AG04449 (cell line): ENCODE measurements around the gene PTGES.

ENCODE experiments used
- CTCF ChIA-PET: fragments of 350-600 bp; formaldehyde crosslinking; extraction: SDS; loops from one replicate; lab custom pipeline; 2021; ENCODE audit warnings: antibody characterized with exemption; lab: Yijun Ruan, JAX
- POLR2A ChIA-PET: fragments of 400-600, 350-600 bp; formaldehyde crosslinking; extraction: SDS; loops from one replicate; lab custom pipeline; 2020; ENCODE audit warnings: antibody characterized with exemption, inconsistent platforms; lab: Yijun Ruan, JAX
- DNase-seq: peaks from one replicate; pipeline ENCODE4 v3.0.0-alpha.2; 2010; ENCODE audit warnings: low read depth, low spot score
- H3K4me3 ChIP-seq: 2 replicates; pipeline ENCODE4 v1.5.1; 2011; ENCODE audit warnings: low read depth, mild to moderate bottlenecking, control low read depth, low read length
- TF ChIP-seq, protein P1 (sequence below): IDR thresholded peaks from one replicate; pipeline ENCODE4 v1.5.1; 2011; ENCODE audit warnings: mild to moderate bottlenecking, moderate library complexity, low read length, control low read depth, inconsistent platforms; ENCODE audit not compliant: insufficient read depth; ENCODE audit errors: missing control alignments

The PTGES gene

DNA sequence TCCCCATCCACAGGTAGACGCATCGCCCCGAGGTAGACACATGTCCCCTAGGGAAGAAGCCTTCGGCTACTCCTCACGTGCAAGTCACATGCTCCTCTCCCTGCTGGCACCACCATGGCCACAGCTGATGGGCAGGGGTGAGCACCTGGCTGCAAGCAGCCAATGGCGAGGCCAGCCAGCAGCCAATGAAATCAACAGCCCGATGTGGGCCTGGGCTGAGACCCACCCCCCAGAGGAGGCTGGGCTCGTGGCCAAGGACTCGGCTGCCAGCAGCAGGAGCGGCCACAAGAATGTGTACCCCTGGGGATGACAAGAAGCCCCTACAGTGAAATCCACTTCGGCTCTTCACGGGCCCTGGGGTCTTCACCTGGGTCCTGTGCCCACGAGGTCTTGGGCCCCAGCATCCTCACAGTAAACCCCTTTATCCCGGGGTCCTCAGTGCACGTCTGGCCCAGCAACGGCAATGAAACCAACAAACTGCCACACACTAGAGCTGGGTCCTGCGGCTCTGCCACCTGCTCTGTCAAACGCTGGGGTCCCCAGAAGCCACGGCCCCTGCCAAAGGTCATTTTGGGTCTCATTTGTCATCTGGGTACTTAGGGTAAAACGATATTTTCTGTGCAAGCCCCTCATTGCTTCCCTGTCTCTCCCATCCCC, 22.1 kb upstream of the PTGES start:
- POLR2A ChIA-PET, result interaction anchor here (3.0 kb wide), 1 partner anchor 13 kb away, joined by 12 read pairs; no protein-coding TSS in a partner anchor
- TF ChIP-seq, protein P1, sequence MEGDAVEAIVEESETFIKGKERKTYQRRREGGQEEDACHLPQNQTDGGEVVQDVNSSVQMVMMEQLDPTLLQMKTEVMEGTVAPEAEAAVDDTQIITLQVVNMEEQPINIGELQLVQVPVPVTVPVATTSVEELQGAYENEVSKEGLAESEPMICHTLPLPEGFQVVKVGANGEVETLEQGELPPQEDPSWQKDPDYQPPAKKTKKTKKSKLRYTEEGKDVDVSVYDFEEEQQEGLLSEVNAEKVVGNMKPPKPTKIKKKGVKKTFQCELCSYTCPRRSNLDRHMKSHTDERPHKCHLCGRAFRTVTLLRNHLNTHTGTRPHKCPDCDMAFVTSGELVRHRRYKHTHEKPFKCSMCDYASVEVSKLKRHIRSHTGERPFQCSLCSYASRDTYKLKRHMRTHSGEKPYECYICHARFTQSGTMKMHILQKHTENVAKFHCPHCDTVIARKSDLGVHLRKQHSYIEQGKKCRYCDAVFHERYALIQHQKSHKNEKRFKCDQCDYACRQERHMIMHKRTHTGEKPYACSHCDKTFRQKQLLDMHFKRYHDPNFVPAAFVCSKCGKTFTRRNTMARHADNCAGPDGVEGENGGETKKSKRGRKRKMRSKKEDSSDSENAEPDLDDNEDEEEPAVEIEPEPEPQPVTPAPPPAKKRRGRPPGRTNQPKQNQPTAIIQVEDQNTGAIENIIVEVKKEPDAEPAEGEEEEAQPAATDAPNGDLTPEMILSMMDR, result no peak

DNA sequence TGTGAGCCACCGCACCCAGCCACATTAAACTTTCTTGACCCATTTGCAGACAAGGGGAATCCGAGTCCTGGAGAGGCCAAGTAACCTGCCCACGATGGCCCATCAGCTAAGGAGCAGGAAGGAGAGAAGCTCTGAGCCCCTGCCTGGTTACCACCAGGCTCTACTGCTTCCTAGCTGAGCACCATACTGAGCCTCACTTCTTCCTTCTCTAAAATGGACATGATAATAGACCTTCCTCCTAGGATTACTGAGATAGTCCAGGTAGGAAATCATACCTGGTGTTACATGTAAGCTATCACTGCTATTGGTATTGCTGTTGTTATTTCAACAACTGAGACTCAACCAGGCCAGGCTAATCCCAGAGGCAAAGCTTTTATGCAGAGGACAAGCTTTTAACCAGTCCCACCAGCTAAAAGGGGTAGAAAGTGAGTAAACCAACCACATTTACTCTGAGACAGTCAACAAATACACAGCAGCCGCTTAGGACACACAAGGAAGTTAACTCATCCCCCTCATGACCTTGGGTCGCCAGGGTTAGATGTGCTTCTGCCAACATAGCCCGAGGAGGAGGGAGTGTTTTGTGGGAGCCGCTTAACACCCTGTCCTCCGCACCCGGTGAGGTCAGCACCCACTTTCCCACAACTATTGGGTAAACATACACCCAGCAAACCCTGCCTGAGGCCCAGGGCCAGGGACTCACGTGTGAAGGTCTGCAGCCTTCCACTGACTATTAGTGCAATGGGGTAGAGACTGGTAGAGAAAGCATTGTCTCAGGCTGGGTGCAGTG, 20.6 kb upstream of the PTGES start:
- no peak overlapping the region for H3K4me3 ChIP-seq
- ChIA-PET CTCF (interaction anchor here (1.0 to 2.1 kb wide), 5 partner anchors 9 to 48 kb away, joined by 3 to 12 read pairs (median 6); no protein-coding TSS in a partner anchor), POLR2A (no interaction called here)
- no peak for DNase-seq
- TF ChIP-seq, protein P1, result no peak

More for the DNA sequence above, 22.1 kb upstream of the PTGES start:
- DNase-seq, result no peak
- CTCF ChIA-PET, result interaction anchor here (0.6 to 19.2 kb wide), 5 partner anchors 15 to 149 kb away, joined by 3 to 429 read pairs (median 38); partner anchors contain the start of genes ASB6 and NTMT1
- no peak overlapping the region for H3K4me3 ChIP-seq

DNA sequence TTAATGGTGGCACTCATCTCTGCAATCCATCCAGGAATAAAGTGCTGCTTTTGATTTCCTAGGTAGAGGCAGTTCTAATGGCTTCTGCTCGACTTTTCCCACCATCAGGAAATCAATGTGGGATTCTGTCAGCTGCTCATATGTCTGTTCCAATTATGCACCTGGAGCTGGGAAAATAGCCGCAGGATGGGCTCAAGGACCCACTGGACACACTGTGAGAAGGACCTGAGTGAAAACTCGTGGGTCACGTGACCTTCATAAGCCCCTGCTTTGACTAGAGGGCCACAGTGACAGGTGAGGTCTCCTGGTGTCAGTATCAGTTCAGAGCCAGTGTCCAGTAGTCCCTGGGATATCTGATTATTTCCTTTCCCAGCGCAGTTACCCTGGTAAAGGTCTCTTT, 17.9 kb upstream of the PTGES start:
- no peak overlapping the region for H3K4me3 ChIP-seq
- ChIA-PET CTCF (interaction anchor here (3.4 kb wide), 1 partner anchor 33 kb away, joined by 14 read pairs; no protein-coding TSS in a partner anchor), POLR2A (interaction anchor here (0.6 kb wide), 1 partner anchor 617 kb away, joined by 3 read pairs; no protein-coding TSS in a partner anchor)
- DNase-seq, result no peak
- TF ChIP-seq, protein P1, result no peak

DNA sequence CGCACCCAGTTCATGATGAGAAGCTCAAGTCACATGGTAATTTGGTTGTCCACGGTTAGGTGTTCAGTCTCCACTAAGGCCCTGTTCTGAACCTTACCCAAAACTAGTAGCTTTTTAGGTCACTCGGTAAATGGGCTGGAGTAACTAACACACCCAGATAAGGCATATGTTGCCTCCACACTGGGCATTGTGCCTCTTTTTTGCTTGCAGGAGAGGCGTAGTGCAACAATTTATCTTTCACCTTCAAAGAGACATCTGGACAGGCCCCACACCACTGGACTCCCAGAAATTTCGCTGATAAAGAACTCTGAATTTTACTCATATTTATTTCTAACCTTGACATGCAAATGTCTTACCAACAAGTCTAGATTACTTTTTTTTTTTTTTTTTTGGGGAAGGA, 16.8 kb upstream of the PTGES start:
- H3K4me3 ChIP-seq, result no peak overlapping the region
- POLR2A ChIA-PET, result no interaction called here
- CTCF ChIA-PET, result interaction anchor here (1.2 to 3.4 kb wide), 2 partner anchors 12 to 32 kb away, joined by 3 to 14 read pairs; no protein-coding TSS in a partner anchor
- no peak for DNase-seq
- TF ChIP-seq, protein P1, result no peak

DNA sequence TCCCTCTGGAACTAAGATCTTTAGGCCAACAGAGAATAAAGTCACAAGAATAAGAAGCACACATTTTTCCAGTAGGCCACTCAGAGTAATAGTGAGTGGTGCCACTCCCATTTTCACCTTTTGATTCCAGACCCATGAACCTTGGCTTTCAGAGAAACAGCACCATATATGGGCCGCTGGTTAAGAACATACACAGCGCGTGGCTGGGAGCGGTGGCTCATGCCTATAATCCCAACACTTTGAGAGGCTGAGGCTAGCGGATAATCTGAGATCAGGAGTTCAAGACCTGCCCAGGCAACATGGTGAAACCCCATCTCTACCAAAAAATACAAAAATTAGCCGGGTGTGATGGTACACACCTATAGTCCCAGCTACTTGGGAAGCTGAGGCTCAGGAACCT, 15.6 kb upstream of the PTGES start:
- POLR2A ChIA-PET, result no interaction called here

More for the DNA sequence above, 15.6 kb upstream of the PTGES start:
- TF ChIP-seq, protein P1, result no peak
- no peak for DNase-seq
- H3K4me3 ChIP-seq, result no peak overlapping the region
- CTCF ChIA-PET, result interaction anchor here (3.4 kb wide), 1 partner anchor 31 kb away, joined by 14 read pairs; no protein-coding TSS in a partner anchor
